GM03348 (cell line): ENCODE data around the gene GRIK1.

ENCODE experiments used
- DNase-seq: peaks from one replicate; pipeline ENCODE4 v3.0.0; 2012; ENCODE audit warnings: low spot score

GRIK1 gene

GRCh38 chr21:29718081-29718815, 221.5 kb downstream of the GRIK1 start:
- no peak for DNase-seq

- no peak for DNase-seq
Observed at GRCh38 chr21:29717659-29718058, 222.1 kb downstream of the GRIK1 start.

- DNase-seq = no peak
Observed at GRCh38 chr21:29716753-29717152, 223.0 kb downstream of the GRIK1 start.

- DNase-seq = no peak
Observed at GRCh38 chr21:29715089-29715488, 224.7 kb downstream of the GRIK1 start.

- DNase-seq = no peak
Observed at GRCh38 chr21:29712818-29713217, 227.0 kb downstream of the GRIK1 start.

GRCh38 chr21:29711236-29711635, 228.6 kb downstream of the GRIK1 start:
- no peak for DNase-seq

- DNase-seq = no peak
Observed at GRCh38 chr21:29710498-29710897, 229.3 kb downstream of the GRIK1 start.

GRCh38 chr21:29708401-29708800, 231.4 kb downstream of the GRIK1 start:
- DNase-seq = no peak

GRCh38 chr21:29704719-29705118, 235.1 kb downstream of the GRIK1 start:
- no peak for DNase-seq

- no peak for DNase-seq
Observed at GRCh38 chr21:29701676-29702075, 238.1 kb downstream of the GRIK1 start.

GRCh38 chr21:29697555-29698193, 242.1 kb downstream of the GRIK1 start:
- DNase-seq = no peak

GRCh38 chr21:29696937-29697336, 242.9 kb downstream of the GRIK1 start:
- no peak for DNase-seq

- DNase-seq = no peak
Observed at GRCh38 chr21:29691616-29692491, 247.9 kb downstream of the GRIK1 start.

GRCh38 chr21:29689753-29690152, 250.0 kb downstream of the GRIK1 start:
- no peak for DNase-seq

GRCh38 chr21:29684106-29684505, 255.7 kb downstream of the GRIK1 start:
- no peak for DNase-seq

GRCh38 chr21:29682800-29683199, 257.0 kb downstream of the GRIK1 start:
- DNase-seq = no peak

GRCh38 chr21:29680273-29680672, 259.5 kb downstream of the GRIK1 start:
- DNase-seq = no peak

GRCh38 chr21:29678626-29679025, 261.2 kb downstream of the GRIK1 start:
- DNase-seq = no peak

- no peak for DNase-seq
Observed at GRCh38 chr21:29677326-29677725, 262.5 kb downstream of the GRIK1 start.

- DNase-seq = no peak
Observed at GRCh38 chr21:29676395-29676794, 263.4 kb downstream of the GRIK1 start.

- DNase-seq = no peak
Observed at GRCh38 chr21:29675451-29675850, 264.3 kb downstream of the GRIK1 start.

- no peak for DNase-seq
Observed at GRCh38 chr21:29674343-29674742, 265.5 kb downstream of the GRIK1 start.

- DNase-seq = no peak
Observed at GRCh38 chr21:29673096-29673610, 266.6 kb downstream of the GRIK1 start.
